A549 (cell line): ENCODE data around the gene TFF3. TPM values are rescaled to one million over a fixed set of nuclear protein-coding genes. Genes with fewer than 3 reads are reported as not detected.

ENCODE experiments used
- ATAC-seq, 2 experiments: fragments of 200-7000 bp in 1 of 2; fragments of >200 bp in 1 of 2; cut with Nextera tagmentation in 1 of 2; cut with Tn5 transposase in 1 of 2; 3 replicates each; pipeline versions ENCODE4 v1.8.0 to v1.9.1; 2018 to 2020; ENCODE audit warnings: mild to moderate bottlenecking in 1 of 2, moderate library complexity in 1 of 2
- CTCF ChIA-PET: fragments of 300-600 bp; sonication (Branson Sonifier 250); formaldehyde crosslinking; extraction: SDS; loops from one replicate; lab custom pipeline; 2021; ENCODE audit warnings: antibody characterized with exemption, inconsistent platforms; lab: Yijun Ruan, JAX
- POLR2A ChIA-PET: fragments of 350-600 bp; formaldehyde crosslinking; extraction: SDS; loops from one replicate; lab custom pipeline; 2021; ENCODE audit warnings: antibody characterized with exemption, inconsistent platforms; lab: Yijun Ruan, JAX
- DNase-seq, 2 experiments: peaks; one replicate each; pipeline versions ENCODE4 v3.0.0 to v3.0.0-alpha.2; 2011 to 2016; ENCODE audit warnings: low read depth in 1 of 2, low spot score in 1 of 2
- FAIRE-seq: peaks from 2 replicates; lab custom pipeline; 2011; peaks lifted over from hg19 to GRCh38; lab: Jason Lieb, UNC
- H3K27ac ChIP-seq, 2 experiments: fragments of >200 bp; sonication (Bioruptor Twin); formaldehyde crosslinking; 3 replicates each; pipeline ENCODE4 v1.5.1; 2016 to 2017
- H3K4me1 ChIP-seq: fragments of >200 bp; sonication (Bioruptor Twin); formaldehyde crosslinking; 3 replicates; pipeline ENCODE4 v1.6.1; 2016
- H3K4me2 ChIP-seq: fragments of >200 bp; sonication (Bioruptor Twin); formaldehyde crosslinking; 3 replicates; pipeline ENCODE4 v1.6.1; 2016
- H3K4me3 ChIP-seq: fragments of >200 bp; sonication (Bioruptor Twin); formaldehyde crosslinking; 3 replicates; pipeline ENCODE4 v1.5.1; 2016
- H3K9me3 ChIP-seq: fragments of >200 bp; sonication (Bioruptor Twin); formaldehyde crosslinking; 3 replicates; pipeline ENCODE4 v1.6.1; 2016
- CBX8 ChIP-seq: fragments of 200-600 bp; sonication (generic); IDR thresholded peaks from 2 replicates; pipeline ENCODE4 v1.6.1; 2016
- CEBPB ChIP-seq, 2 experiments: fragments of >200 bp in 1 of 2; sonication (Bioruptor Twin) in 1 of 2; formaldehyde crosslinking in 1 of 2; IDR thresholded peaks; 2 replicates each; pipeline ENCODE4 v1.6.1; 2012 to 2016
- CHD4 ChIP-seq: fragments of 200-600 bp; sonication (generic); IDR thresholded peaks from 2 replicates; pipeline ENCODE4 v1.6.1; 2016; ENCODE audit warnings: antibody characterized with exemption, mild to moderate bottlenecking, borderline replicate concordance
- EHF ChIP-seq: fragments of 250-450 bp; sonication (Bioruptor Pico); IDR thresholded peaks from 2 replicates; pipeline ENCODE4 v1.5.0; 2020; ENCODE audit warnings: mild to moderate bottlenecking
- EHMT2 ChIP-seq: fragments of 200-600 bp; sonication (generic); IDR thresholded peaks from 2 replicates; pipeline ENCODE4 v1.6.1; 2016; ENCODE audit warnings: antibody characterized with exemption, low read depth, mild to moderate bottlenecking, moderate library complexity
- ELK1 ChIP-seq: fragments of 150-350 bp; IDR thresholded peaks from 2 replicates; pipeline ENCODE4 v1.6.1; 2014; ENCODE audit warnings: low read depth, mild to moderate bottlenecking, low read length
- FOXS1 ChIP-seq: fragments of 250-450 bp; sonication (Bioruptor Pico); IDR thresholded peaks from 2 replicates; pipeline ENCODE4 v1.5.0; 2020; ENCODE audit warnings: mild to moderate bottlenecking, moderate library complexity
- GATA3 ChIP-seq: IDR thresholded peaks from 2 replicates; pipeline ENCODE4 v1.6.1; 2012; ENCODE audit warnings: borderline replicate concordance
- HDAC2 ChIP-seq: fragments of 200-600 bp; sonication (generic); IDR thresholded peaks from 2 replicates; pipeline ENCODE4 v1.6.1; 2016
- HES2 ChIP-seq: fragments of >200 bp; sonication (Bioruptor Twin); formaldehyde crosslinking; IDR thresholded peaks from 2 replicates; pipeline ENCODE4 v1.6.1; 2016
- HEYL ChIP-seq: fragments of 250-450 bp; sonication (Bioruptor Pico); IDR thresholded peaks from 2 replicates; pipeline ENCODE4 v1.8.0; 2021; ENCODE audit warnings: mild to moderate bottlenecking, moderate library complexity
- HOXA7 ChIP-seq: fragments of 250-450 bp; sonication (Bioruptor Pico); IDR thresholded peaks from 2 replicates; pipeline ENCODE4 v1.5.0; 2020; ENCODE audit warnings: mild to moderate bottlenecking, moderate library complexity
- HOXB13 ChIP-seq: fragments of 250-450 bp; sonication (Bioruptor Pico); IDR thresholded peaks from 2 replicates; pipeline ENCODE4 v1.5.0; 2020; ENCODE audit warnings: low read depth, mild to moderate bottlenecking, moderate library complexity
- JUN ChIP-seq, 2 experiments: fragments of >200 bp; sonication (Bioruptor Twin); formaldehyde crosslinking; IDR thresholded peaks; 2 replicates in 1 of 2; 3 replicates in 1 of 2; pipeline ENCODE4 v1.6.1; 2016 to 2017
- KDM1A ChIP-seq: fragments of 200-600 bp; sonication (generic); IDR thresholded peaks from 2 replicates; pipeline ENCODE4 v1.6.1; 2016; ENCODE audit warnings: low read depth, mild to moderate bottlenecking
- NFE2L2 ChIP-seq: fragments of 150-350 bp; conservative IDR thresholded peaks from 2 replicates; pipeline ENCODE4 v1.6.1; 2014; ENCODE audit warnings: low read length
- NPAS2 ChIP-seq: fragments of 250-450 bp; sonication (Bioruptor Pico); IDR thresholded peaks from 2 replicates; pipeline ENCODE4 v1.8.0; 2022; ENCODE audit warnings: mild to moderate bottlenecking, moderate library complexity, borderline replicate concordance
- NR3C1 ChIP-seq: fragments of >200 bp; sonication (Bioruptor Twin); formaldehyde crosslinking; IDR thresholded peaks from 3 replicates; pipeline ENCODE4 v1.6.1; 2017
- POLR2A ChIP-seq: IDR thresholded peaks from 2 replicates; pipeline ENCODE4 v1.6.1; 2012; ENCODE audit warnings: mild to moderate bottlenecking, low read length
- RAD21 ChIP-seq, 2 experiments: fragments of >200 bp in 1 of 2; sonication (Bioruptor Twin) in 1 of 2; formaldehyde crosslinking in 1 of 2; IDR thresholded peaks in 1 of 2; conservative IDR thresholded peaks in 1 of 2; 2 replicates in 1 of 2; 3 replicates in 1 of 2; pipeline ENCODE4 v1.6.1; 2012 to 2018; ENCODE audit warnings: inconsistent platforms in 1 of 2
- RARB ChIP-seq: fragments of 250-450 bp; sonication (Bioruptor Pico); IDR thresholded peaks from 2 replicates; pipeline ENCODE4 v1.8.0; 2021; ENCODE audit warnings: mild to moderate bottlenecking, moderate library complexity
- REST ChIP-seq: fragments of 200-600 bp; sonication (generic); IDR thresholded peaks from 2 replicates; pipeline ENCODE4 v1.6.1; 2016; ENCODE audit warnings: antibody characterized with exemption, mild to moderate bottlenecking, moderate library complexity
- RNF2 ChIP-seq: fragments of 200-600 bp; sonication (generic); IDR thresholded peaks from 2 replicates; pipeline ENCODE4 v1.6.1; 2016; ENCODE audit warnings: low read depth, mild to moderate bottlenecking, antibody characterized with exemption, moderate library complexity, borderline replicate concordance
- SMC3 ChIP-seq: fragments of >200 bp; sonication (Bioruptor Twin); formaldehyde crosslinking; IDR thresholded peaks from 3 replicates; pipeline ENCODE4 v1.6.1; 2018; ENCODE audit warnings: inconsistent platforms
- TP53 ChIP-seq: fragments of 250-450 bp; sonication (Bioruptor Pico); IDR thresholded peaks from 2 replicates; pipeline ENCODE4 v1.5.0; 2021; ENCODE audit warnings: mild to moderate bottlenecking, moderate library complexity
- ZNF302 ChIP-seq: fragments of 250-450 bp; sonication (Bioruptor Pico); IDR thresholded peaks from 2 replicates; pipeline ENCODE4 v1.9.0; 2021; ENCODE audit warnings: inconsistent platforms, mild to moderate bottlenecking, moderate library complexity
- WGBS: methylation state at CpG from one replicate; pipeline ENCODE4 v1.1.6; 2017; ENCODE audit errors: missing lambda C conversion rate; 5-methylcytosine and 5-hydroxymethylcytosine counted together
- polyA plus RNA-seq, 4 experiments: library from polyadenylated mRNA; depleted of rRNA in 3 of 4; stranded (reverse); fragments of >200 nt; fragmentation: RNase III in 1 of 4; extraction: RNeasy Plus Mini Kit Qiagen cat#74134 plus additional on column Dnase treatment in 1 of 4; gene quantifications; 2 replicates in 3 of 4; 3 replicates in 1 of 4; pipeline ENCODE4 v1.2.3, GENCODE V29; 2011 to 2017

Gene TFF3
- polyA plus RNA-seq, 2 of the 4 experiments (the other 2 are of a cell fraction): 0.43 TPM; not detected in 1

- ChIA-PET CTCF (interaction anchor here (1.5 kb wide), 1 partner anchor 96 kb away, joined by 3 read pairs; no protein-coding TSS in a partner anchor), POLR2A (no interaction called here)
- H3K4me3 ChIP-seq: no peak overlapping the region
- FAIRE-seq (no peak), ATAC-seq (no peak), DNase-seq (no peak)
- TF ChIP-seq HDAC2 (no peak), HOXA7 (CRISPR knock-in tag) (no peak), RNF2 (no peak), NPAS2 (CRISPR knock-in tag) (no peak), REST (no peak), HOXB13 (CRISPR knock-in tag) (no peak), FOXS1 (CRISPR knock-in tag) (no peak), JUN (IDR thresholded peaks at IDR 0.05) (no peak), EHF (CRISPR knock-in tag) (no peak), KDM1A (no peak), NFE2L2 (no peak)
- no peaks in the 10 kb centered on the region for H3K4me1 ChIP-seq
- H3K27ac ChIP-seq: no peak overlapping the region
- 48% methylated on average over 5 of the region's 5 CpGs for WGBS
- no peaks in the 10 kb centered on the region for H3K9me3 ChIP-seq
- no peak overlapping the region for H3K4me2 ChIP-seq
Observed at GRCh38 chr21:42353623-42354022, 38.4 kb upstream of the TFF3 start.

GRCh38 chr21:42352441-42353095 lies 37.4 kb upstream of the TFF3 start:
- no peak overlapping the region for H3K4me3 ChIP-seq
- ChIA-PET POLR2A (no interaction called here), CTCF (no interaction called here)
- H3K4me2 ChIP-seq: no peak overlapping the region
- H3K9me3 ChIP-seq: no peaks in the 10 kb centered on the region
- H3K4me1 ChIP-seq: no peaks in the 10 kb centered on the region
- TF ChIP-seq CBX8: no peak
- TF ChIP-seq GATA3: no peak
- TF ChIP-seq CHD4: no peak
- no peak for TF ChIP-seq NR3C1
- no peak for TF ChIP-seq FOXS1 (CRISPR knock-in tag)
- TF ChIP-seq RAD21 (conservative IDR thresholded peaks at IDR 0.05 in 1 of 2, IDR thresholded peaks at IDR 0.05 in 1 of 2): no peak
- no peak for TF ChIP-seq HOXB13 (CRISPR knock-in tag)
- no peak for TF ChIP-seq KDM1A
- no peak for TF ChIP-seq HOXA7 (CRISPR knock-in tag)
- TF ChIP-seq SMC3: no peak
- no peak for TF ChIP-seq CEBPB (IDR thresholded peaks at IDR 0.05)
- TF ChIP-seq ELK1: no peak
- TF ChIP-seq TP53 (CRISPR knock-in tag): no peak
- TF ChIP-seq POLR2A: no peak
- TF ChIP-seq HEYL: no peak
- TF ChIP-seq RARB (CRISPR knock-in tag): no peak
- no peak for TF ChIP-seq JUN (IDR thresholded peaks at IDR 0.05)
- TF ChIP-seq ZNF302: no peak
- TF ChIP-seq EHMT2: no peak
- no peak for TF ChIP-seq HES2
- FAIRE-seq (no peak), ATAC-seq (no peak), DNase-seq (no peak)
- 77% methylated on average over 13 of the region's 14 CpGs for WGBS
- no peak overlapping the region for H3K27ac ChIP-seq
